WTC11 (cell line): ENCODE measurements around the gene SYN1. TPM values are rescaled to one million over a fixed set of nuclear protein-coding genes. Genes with fewer than 3 reads are reported as not detected.

Experiments
- CREB1 ChIP-seq: sonication (generic); formaldehyde crosslinking; IDR thresholded peaks from 2 replicates; pipeline ENCODE4 v1.8.0; 2023; ENCODE audit warnings: mild to moderate bottlenecking, missing genetic modification reagents
- CREM ChIP-seq: sonication (generic); formaldehyde crosslinking; IDR thresholded peaks from 2 replicates; pipeline ENCODE4 v1.8.1; 2022; ENCODE audit warnings: mild to moderate bottlenecking, missing genetic modification reagents, moderate library complexity
- EMX1 ChIP-seq: fragments of 250-450 bp; sonication (Bioruptor Pico); IDR thresholded peaks from 2 replicates; pipeline ENCODE4 v1.8.0; 2021; ENCODE audit warnings: mild to moderate bottlenecking
- FOXK1 ChIP-seq: sonication (generic); formaldehyde crosslinking; IDR thresholded peaks from 2 replicates; pipeline ENCODE4 v1.8.0; 2022; ENCODE audit warnings: mild to moderate bottlenecking, moderate library complexity, missing genetic modification reagents
- GABPB1 ChIP-seq: sonication (generic); formaldehyde crosslinking; IDR thresholded peaks from 2 replicates; pipeline ENCODE4 v1.8.1; 2023; ENCODE audit warnings: mild to moderate bottlenecking, missing genetic modification reagents
- GRHL2 ChIP-seq: fragments of 250-450 bp; sonication (Bioruptor Pico); IDR thresholded peaks from 2 replicates; pipeline ENCODE4 v1.8.0; 2022; ENCODE audit warnings: mild to moderate bottlenecking, moderate library complexity; ENCODE audit not compliant: insufficient replicate concordance, severe bottlenecking
- GTF2I ChIP-seq: fragments of 250-450 bp; sonication (Bioruptor Pico); conservative IDR thresholded peaks from 2 replicates; pipeline ENCODE4 v1.4.0; 2021; ENCODE audit warnings: mild to moderate bottlenecking
- IRF2 ChIP-seq: sonication (generic); formaldehyde crosslinking; IDR thresholded peaks from 2 replicates; pipeline ENCODE4 v1.8.0; 2022; ENCODE audit warnings: low read depth, missing genetic modification reagents, borderline replicate concordance
- JUN ChIP-seq: sonication (generic); formaldehyde crosslinking; IDR thresholded peaks from 2 replicates; pipeline ENCODE4 v1.8.0; 2023; ENCODE audit warnings: mild to moderate bottlenecking, missing genetic modification reagents
- TCF7 ChIP-seq: sonication (generic); formaldehyde crosslinking; IDR thresholded peaks from 2 replicates; pipeline ENCODE4 v1.8.0; 2022; ENCODE audit warnings: mild to moderate bottlenecking, low read depth, missing genetic modification reagents, moderate library complexity
- TEAD1 ChIP-seq: sonication (generic); formaldehyde crosslinking; IDR thresholded peaks from 2 replicates; pipeline ENCODE4 v1.8.0; 2022; ENCODE audit warnings: mild to moderate bottlenecking, missing genetic modification reagents
- TEAD4 ChIP-seq: sonication (generic); formaldehyde crosslinking; IDR thresholded peaks from 2 replicates; pipeline ENCODE4 v1.8.0; 2022; ENCODE audit warnings: mild to moderate bottlenecking, missing genetic modification reagents
- USF1 ChIP-seq: sonication (generic); formaldehyde crosslinking; IDR thresholded peaks from 2 replicates; pipeline ENCODE4 v1.8.0; 2022; ENCODE audit warnings: mild to moderate bottlenecking, missing genetic modification reagents
- ZBTB21 ChIP-seq: sonication (generic); formaldehyde crosslinking; IDR thresholded peaks from 2 replicates; pipeline ENCODE4 v1.8.1; 2023; ENCODE audit warnings: mild to moderate bottlenecking, missing genetic modification reagents, borderline replicate concordance
- ZNF263 ChIP-seq: sonication (generic); formaldehyde crosslinking; IDR thresholded peaks from 2 replicates; pipeline ENCODE4 v1.8.1; 2022; ENCODE audit warnings: low read depth, mild to moderate bottlenecking, moderate library complexity, missing genetic modification reagents
- ZNF317 ChIP-seq: sonication (generic); formaldehyde crosslinking; IDR thresholded peaks from 2 replicates; pipeline ENCODE4 v1.8.1; 2023; ENCODE audit warnings: low read depth, mild to moderate bottlenecking, moderate library complexity, missing genetic modification reagents, borderline replicate concordance
- ZNF396 ChIP-seq: fragments of 250-450 bp; sonication (Bioruptor Pico); IDR thresholded peaks from 2 replicates; pipeline ENCODE4 v1.8.0; 2021; ENCODE audit warnings: mild to moderate bottlenecking, moderate library complexity, borderline replicate concordance
- ZNF423 ChIP-seq: fragments of 250-450 bp; sonication (Bioruptor Pico); IDR thresholded peaks from 2 replicates; pipeline ENCODE4 v2.1.2; 2022; ENCODE audit warnings: mild to moderate bottlenecking, moderate library complexity
- ZNF512 ChIP-seq: sonication (generic); formaldehyde crosslinking; IDR thresholded peaks from 2 replicates; pipeline ENCODE4 v1.8.1; 2022; ENCODE audit warnings: missing genetic modification reagents, borderline replicate concordance
- ZNF671 ChIP-seq: fragments of 250-450 bp; sonication (Bioruptor Pico); IDR thresholded peaks from 2 replicates; pipeline ENCODE4 v1.8.0; 2021; ENCODE audit warnings: mild to moderate bottlenecking
- total RNA-seq: library from RNA; stranded (reverse); gene quantifications from 3 replicates; pipeline ENCODE4 v1.2.3, GENCODE V29; 2021
- TF ChIP-seq, protein P1 (sequence below): sonication (generic); formaldehyde crosslinking; IDR thresholded peaks from 2 replicates; pipeline ENCODE4 v1.8.0; 2022; ENCODE audit warnings: mild to moderate bottlenecking, missing genetic modification reagents
- TF ChIP-seq, protein P2 (sequence below): sonication (generic); formaldehyde crosslinking; IDR thresholded peaks from 2 replicates; pipeline ENCODE4 v1.8.1; 2022; ENCODE audit warnings: mild to moderate bottlenecking, moderate library complexity, missing genetic modification reagents
- TF ChIP-seq, protein P3 (sequence below): fragments of 200-600 bp; IDR thresholded peaks from 2 replicates; pipeline ENCODE4 v1.8.0; 2022; ENCODE audit warnings: antibody characterized with exemption
- TF ChIP-seq, protein P4 (sequence below): fragments of 250-450 bp; sonication (Bioruptor Pico); IDR thresholded peaks from 2 replicates; pipeline ENCODE4 v1.8.0; 2021; ENCODE audit warnings: mild to moderate bottlenecking
- TF ChIP-seq, protein P5 (sequence below): sonication (generic); formaldehyde crosslinking; conservative IDR thresholded peaks from 2 replicates; pipeline ENCODE4 v1.8.1; 2023; ENCODE audit warnings: mild to moderate bottlenecking, low read depth, missing genetic modification reagents, moderate library complexity

Gene SYN1
- total RNA-seq, 1 experiment from 2014 or later = 7.1 TPM

- TF ChIP-seq, protein P1, sequence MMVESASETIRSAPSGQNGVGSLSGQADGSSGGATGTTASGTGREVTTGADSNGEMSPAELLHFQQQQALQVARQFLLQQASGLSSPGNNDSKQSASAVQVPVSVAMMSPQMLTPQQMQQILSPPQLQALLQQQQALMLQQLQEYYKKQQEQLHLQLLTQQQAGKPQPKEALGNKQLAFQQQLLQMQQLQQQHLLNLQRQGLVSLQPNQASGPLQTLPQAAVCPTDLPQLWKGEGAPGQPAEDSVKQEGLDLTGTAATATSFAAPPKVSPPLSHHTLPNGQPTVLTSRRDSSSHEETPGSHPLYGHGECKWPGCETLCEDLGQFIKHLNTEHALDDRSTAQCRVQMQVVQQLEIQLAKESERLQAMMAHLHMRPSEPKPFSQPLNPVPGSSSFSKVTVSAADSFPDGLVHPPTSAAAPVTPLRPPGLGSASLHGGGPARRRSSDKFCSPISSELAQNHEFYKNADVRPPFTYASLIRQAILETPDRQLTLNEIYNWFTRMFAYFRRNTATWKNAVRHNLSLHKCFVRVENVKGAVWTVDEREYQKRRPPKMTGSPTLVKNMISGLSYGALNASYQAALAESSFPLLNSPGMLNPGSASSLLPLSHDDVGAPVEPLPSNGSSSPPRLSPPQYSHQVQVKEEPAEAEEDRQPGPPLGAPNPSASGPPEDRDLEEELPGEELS (CRISPR knock-in tag) = peak; percentile 92
- TF ChIP-seq EMX1 (CRISPR knock-in tag) (no peak), ZNF671 (CRISPR knock-in tag) (no peak), USF1 (CRISPR knock-in tag) (peak; percentile 44; the same call in 1 of the 2 replicates), ZNF396 (CRISPR knock-in tag) (no peak), IRF2 (CRISPR knock-in tag) (no peak), JUN (0 out of 2 replicates have a peak, but pooled peaks have one; percentile 51), GABPB1 (CRISPR knock-in tag) (no peak), CREB1 (CRISPR knock-in tag) (no peak), ZNF317 (no peak), TEAD1 (CRISPR knock-in tag) (peak; percentile 93), FOXK1 (CRISPR knock-in tag) (peak; percentile 94), TEAD4 (no peak; the same call in 1 of the 2 replicates), ZBTB21 (peak; percentile 96), GRHL2 (no peak), GTF2I (CRISPR knock-in tag) (peak; percentile 79), ZNF512 (CRISPR knock-in tag) (no peak), ZNF263 (CRISPR knock-in tag) (no peak), TCF7 (CRISPR knock-in tag) (peak; percentile 79; the same call in 1 of the 2 replicates), CREM (CRISPR knock-in tag) (peak; percentile 95), ZNF423 (no peak)
- TF ChIP-seq, protein P2, sequence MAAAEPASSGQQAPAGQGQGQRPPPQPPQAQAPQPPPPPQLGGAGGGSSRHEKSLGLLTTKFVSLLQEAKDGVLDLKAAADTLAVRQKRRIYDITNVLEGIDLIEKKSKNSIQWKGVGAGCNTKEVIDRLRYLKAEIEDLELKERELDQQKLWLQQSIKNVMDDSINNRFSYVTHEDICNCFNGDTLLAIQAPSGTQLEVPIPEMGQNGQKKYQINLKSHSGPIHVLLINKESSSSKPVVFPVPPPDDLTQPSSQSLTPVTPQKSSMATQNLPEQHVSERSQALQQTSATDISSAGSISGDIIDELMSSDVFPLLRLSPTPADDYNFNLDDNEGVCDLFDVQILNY (CRISPR knock-in tag) = peak; percentile 50
- TF ChIP-seq, protein P3, sequence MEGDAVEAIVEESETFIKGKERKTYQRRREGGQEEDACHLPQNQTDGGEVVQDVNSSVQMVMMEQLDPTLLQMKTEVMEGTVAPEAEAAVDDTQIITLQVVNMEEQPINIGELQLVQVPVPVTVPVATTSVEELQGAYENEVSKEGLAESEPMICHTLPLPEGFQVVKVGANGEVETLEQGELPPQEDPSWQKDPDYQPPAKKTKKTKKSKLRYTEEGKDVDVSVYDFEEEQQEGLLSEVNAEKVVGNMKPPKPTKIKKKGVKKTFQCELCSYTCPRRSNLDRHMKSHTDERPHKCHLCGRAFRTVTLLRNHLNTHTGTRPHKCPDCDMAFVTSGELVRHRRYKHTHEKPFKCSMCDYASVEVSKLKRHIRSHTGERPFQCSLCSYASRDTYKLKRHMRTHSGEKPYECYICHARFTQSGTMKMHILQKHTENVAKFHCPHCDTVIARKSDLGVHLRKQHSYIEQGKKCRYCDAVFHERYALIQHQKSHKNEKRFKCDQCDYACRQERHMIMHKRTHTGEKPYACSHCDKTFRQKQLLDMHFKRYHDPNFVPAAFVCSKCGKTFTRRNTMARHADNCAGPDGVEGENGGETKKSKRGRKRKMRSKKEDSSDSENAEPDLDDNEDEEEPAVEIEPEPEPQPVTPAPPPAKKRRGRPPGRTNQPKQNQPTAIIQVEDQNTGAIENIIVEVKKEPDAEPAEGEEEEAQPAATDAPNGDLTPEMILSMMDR = no peak
- TF ChIP-seq, protein P4, sequence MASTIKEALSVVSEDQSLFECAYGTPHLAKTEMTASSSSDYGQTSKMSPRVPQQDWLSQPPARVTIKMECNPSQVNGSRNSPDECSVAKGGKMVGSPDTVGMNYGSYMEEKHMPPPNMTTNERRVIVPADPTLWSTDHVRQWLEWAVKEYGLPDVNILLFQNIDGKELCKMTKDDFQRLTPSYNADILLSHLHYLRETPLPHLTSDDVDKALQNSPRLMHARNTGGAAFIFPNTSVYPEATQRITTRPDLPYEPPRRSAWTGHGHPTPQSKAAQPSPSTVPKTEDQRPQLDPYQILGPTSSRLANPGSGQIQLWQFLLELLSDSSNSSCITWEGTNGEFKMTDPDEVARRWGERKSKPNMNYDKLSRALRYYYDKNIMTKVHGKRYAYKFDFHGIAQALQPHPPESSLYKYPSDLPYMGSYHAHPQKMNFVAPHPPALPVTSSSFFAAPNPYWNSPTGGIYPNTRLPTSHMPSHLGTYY (CRISPR knock-in tag) = no peak
- TF ChIP-seq, protein P5, sequence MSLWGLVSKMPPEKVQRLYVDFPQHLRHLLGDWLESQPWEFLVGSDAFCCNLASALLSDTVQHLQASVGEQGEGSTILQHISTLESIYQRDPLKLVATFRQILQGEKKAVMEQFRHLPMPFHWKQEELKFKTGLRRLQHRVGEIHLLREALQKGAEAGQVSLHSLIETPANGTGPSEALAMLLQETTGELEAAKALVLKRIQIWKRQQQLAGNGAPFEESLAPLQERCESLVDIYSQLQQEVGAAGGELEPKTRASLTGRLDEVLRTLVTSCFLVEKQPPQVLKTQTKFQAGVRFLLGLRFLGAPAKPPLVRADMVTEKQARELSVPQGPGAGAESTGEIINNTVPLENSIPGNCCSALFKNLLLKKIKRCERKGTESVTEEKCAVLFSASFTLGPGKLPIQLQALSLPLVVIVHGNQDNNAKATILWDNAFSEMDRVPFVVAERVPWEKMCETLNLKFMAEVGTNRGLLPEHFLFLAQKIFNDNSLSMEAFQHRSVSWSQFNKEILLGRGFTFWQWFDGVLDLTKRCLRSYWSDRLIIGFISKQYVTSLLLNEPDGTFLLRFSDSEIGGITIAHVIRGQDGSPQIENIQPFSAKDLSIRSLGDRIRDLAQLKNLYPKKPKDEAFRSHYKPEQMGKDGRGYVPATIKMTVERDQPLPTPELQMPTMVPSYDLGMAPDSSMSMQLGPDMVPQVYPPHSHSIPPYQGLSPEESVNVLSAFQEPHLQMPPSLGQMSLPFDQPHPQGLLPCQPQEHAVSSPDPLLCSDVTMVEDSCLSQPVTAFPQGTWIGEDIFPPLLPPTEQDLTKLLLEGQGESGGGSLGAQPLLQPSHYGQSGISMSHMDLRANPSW (CRISPR knock-in tag) = no peak
Measured at GRCh38 chrX:47619486-47620302, at the start of gene SYN1 (continued).
